HepG2 (cell line): Measurements from ENCODE around the gene EPHB3. TPM values are rescaled to one million over a fixed set of nuclear protein-coding genes. Genes with fewer than 3 reads are reported as not detected.
A peak's percentile ranks its signal among the peaks of the same experiment; 100 is the strongest.

Source experiments
- ATAC-seq: fragments of 200-7000 bp; cut with Tn5 transposase; 3 replicates; pipeline ENCODE4 v1.9.1; 2020; ENCODE audit warnings: mild to moderate bottlenecking, moderate library complexity
- BruUV-seq: library from RNA; stranded (reverse); fragments of 400-500 nt; replicated peaks from 2 replicates; lab custom pipeline; 2021; lab: Mats Ljungman, UMichigan
- CTCF ChIA-PET: fragments of 300-600 bp; formaldehyde crosslinking; extraction: SDS; loops from one replicate; lab custom pipeline; 2021; ENCODE audit warnings: low total read pairs, inconsistent platforms, low intra/inter-chr PET ratio; lab: Yijun Ruan, JAX
- POLR2A ChIA-PET: fragments of 350-600 bp; sonication (Branson Sonifier 250); formaldehyde crosslinking; loops from one replicate; lab custom pipeline; 2020; ENCODE audit warnings: antibody characterized with exemption, inconsistent platforms; lab: Yijun Ruan, JAX
- DNase-seq: peaks from one replicate; pipeline ENCODE4 v3.0.0-alpha.2; 2015; ENCODE audit warnings: low spot score
- FAIRE-seq: peaks from 3 replicates; lab custom pipeline; 2011; peaks lifted over from hg19 to GRCh38; lab: Jason Lieb, UNC
- H2AFZ ChIP-seq: one replicate; pipeline ENCODE4 v1.6.1; 2011; ENCODE audit warnings: low read length, inconsistent platforms
- H3K27ac ChIP-seq: fragments of 300-600 bp; 3 replicates; pipeline ENCODE4 v1.8.0; 2011; ENCODE audit warnings: mixed run types, mild to moderate bottlenecking, mixed read lengths, low read length, inconsistent platforms; ENCODE audit not compliant: insufficient read depth; ENCODE audit errors: extremely low read length
- H3K27me3 ChIP-seq, 2 experiments: fragments of 200-600 bp in 1 of 2; 2 replicates in 1 of 2; 3 replicates in 1 of 2; pipeline versions ENCODE4 v1.6.0 to v1.8.0; 2011; ENCODE audit warnings: low read length in 2 of 2, mild to moderate bottlenecking in 2 of 2, moderate library complexity in 2 of 2, inconsistent platforms in 1 of 2; ENCODE audit not compliant: insufficient read depth in 2 of 2, control insufficient read depth in 1 of 2
- H3K36me3 ChIP-seq, 2 experiments: fragments of 200-600 bp in 1 of 2; replicated peaks in 1 of 2; 2 replicates in 1 of 2; 3 replicates in 1 of 2; pipeline versions ENCODE4 v1.5.1 to v1.8.0; 2011; ENCODE audit warnings: low read length in 2 of 2, inconsistent platforms in 1 of 2; ENCODE audit not compliant: insufficient read depth in 2 of 2, control insufficient read depth in 1 of 2
- H3K4me1 ChIP-seq: 2 replicates; pipeline ENCODE4 v1.5.1; 2012; ENCODE audit warnings: low read length, inconsistent platforms; ENCODE audit not compliant: insufficient read depth
- H3K4me2 ChIP-seq: 2 replicates; pipeline ENCODE4 v1.6.0; 2011; ENCODE audit warnings: low read depth, low read length, inconsistent platforms
- H3K4me3 ChIP-seq, 3 experiments: fragments of 200-600 bp in 1 of 3; sonication (generic), shearing (Covaris generic) in 1 of 3; replicated peaks in 1 of 3; 2 replicates each; pipeline ENCODE4 v1.5.1; 2011 to 2016; ENCODE audit warnings: low read length in 3 of 3, inconsistent platforms in 2 of 3, low read depth in 2 of 3, mild to moderate bottlenecking in 2 of 3, control low read depth in 1 of 3, mixed read lengths in 1 of 3; ENCODE audit not compliant: insufficient read depth in 1 of 3
- H3K79me2 ChIP-seq: one replicate; pipeline ENCODE4 v1.6.1; 2011; ENCODE audit warnings: low read length, inconsistent platforms; ENCODE audit not compliant: insufficient read depth
- H3K9ac ChIP-seq: 2 replicates; pipeline ENCODE4 v1.6.0; 2011; ENCODE audit warnings: mild to moderate bottlenecking, low read depth, low read length, inconsistent platforms; ENCODE audit not compliant: insufficient read depth
- H3K9me3 ChIP-seq: 2 replicates; pipeline ENCODE4 v1.5.1; 2012; ENCODE audit warnings: mild to moderate bottlenecking, low read length
- H4K20me1 ChIP-seq: 2 replicates; pipeline ENCODE4 v1.6.0; 2011; ENCODE audit warnings: inconsistent platforms, mild to moderate bottlenecking, low read length, moderate library complexity; ENCODE audit not compliant: insufficient read depth
- CCDC6 ChIP-seq: sonication (generic); formaldehyde crosslinking; IDR thresholded peaks from 2 replicates; pipeline ENCODE4 v1.8.1; 2022; ENCODE audit warnings: mild to moderate bottlenecking, missing genetic modification reagents, moderate library complexity
- CREM ChIP-seq, 2 experiments: sonication (generic) in 1 of 2; formaldehyde crosslinking in 1 of 2; IDR thresholded peaks; 2 replicates each; pipeline versions ENCODE4 v1.4.0 to v1.6.1; 2016 to 2020; ENCODE audit warnings: antibody characterized with exemption in 1 of 2, mild to moderate bottlenecking in 1 of 2, missing genetic modification reagents in 1 of 2
- HIVEP1 ChIP-seq: sonication (generic); formaldehyde crosslinking; IDR thresholded peaks from 2 replicates; pipeline ENCODE4 v1.4.0; 2020; ENCODE audit warnings: mild to moderate bottlenecking, missing genetic modification reagents
- NCOR1 ChIP-seq: fragments of 200-600 bp; sonication (generic); IDR thresholded peaks from 2 replicates; pipeline ENCODE4 v1.7.0; 2017; ENCODE audit warnings: antibody characterized with exemption, low read length, borderline replicate concordance
- ZFY ChIP-seq: sonication (generic); formaldehyde crosslinking; IDR thresholded peaks from 2 replicates; pipeline ENCODE4 v1.4.0; 2020; ENCODE audit warnings: missing genetic modification reagents
- ZNF136 ChIP-seq: sonication (generic); formaldehyde crosslinking; IDR thresholded peaks from 2 replicates; pipeline ENCODE4 v1.8.1; 2022; ENCODE audit warnings: low read depth, mild to moderate bottlenecking, moderate library complexity, missing genetic modification reagents
- WGBS: methylation state at CpG from one replicate; pipeline ENCODE4 v1.1.6; 2017; ENCODE audit warnings: low lambda C conversion rate; 5-methylcytosine and 5-hydroxymethylcytosine counted together
- in situ Hi-C: cut with HindIII; loops from 2 replicates; pipeline ENCODE4 v1.10.0; 2017; ENCODE audit warnings: low pct_unique_long_range_greater_than_20kb; ENCODE audit not compliant: extremely low pct_ligation_motif_present
- intact Hi-C: fragments of 100-400 bp; cut with micrococcal nuclease; formaldehyde crosslinking; loops from one replicate; pipeline ENCODE4 v1.10.0; 2022; ENCODE audit not compliant: unreplicated experiment
- polyA plus RNA-seq, 8 experiments: library from polyadenylated mRNA; depleted of rRNA in 3 of 8; stranded (reverse) in 7 of 8; unstranded in 1 of 8; fragments of >200 nt; fragmentation: Illumina TruSeq in 4 of 8; extraction: Trizol in 4 of 8; gene quantifications; 2 replicates each; pipeline versions ENCODE4 v1.2.1 to v1.2.3, GENCODE V29; 2011 to 2016; ENCODE audit warnings: low read depth in 4 of 8, missing spikeins in 1 of 8, mixed read lengths in 1 of 8; ENCODE audit not compliant: insufficient read depth in 1 of 8
- total RNA-seq, 5 experiments: library from RNA; depleted of rRNA; stranded (reverse); fragments of >200 nt; fragmentation: Illumina TruSeq; extraction: Trizol; gene quantifications; 2 replicates each; pipeline ENCODE4 v1.2.3, GENCODE V29; 2016; ENCODE audit warnings: low read depth in 1 of 5
- TF ChIP-seq, protein P1 (sequence below), 2 experiments: fragments of 450-650 bp in 1 of 2; sonication (generic) in 1 of 2; formaldehyde crosslinking in 1 of 2; IDR thresholded peaks; 2 replicates each; pipeline versions ENCODE4 v1.6.1 to v1.8.0; 2016 to 2022; ENCODE audit warnings: antibody characterized with exemption in 1 of 2, mild to moderate bottlenecking in 1 of 2, missing genetic modification reagents in 1 of 2

EPHB3 gene
- total and polyA plus RNA-seq, 2 of the 13 experiments (the other 11 are each of a cell fraction or from before 2014, with no cell fraction given): 0.01 TPM; not detected in 1

- TF ChIP-seq ZNF136 (CRISPR knock-in tag): no peak
- TF ChIP-seq CCDC6: no peak
- TF ChIP-seq ZFY (CRISPR knock-in tag): no peak
- TF ChIP-seq NCOR1: no peak
- no peak for TF ChIP-seq CREM (IDR thresholded peaks at IDR 0.05)
- no peak for TF ChIP-seq CREM (CRISPR knock-in tag; IDR thresholded peaks at IDR 0.05)
- TF ChIP-seq, protein P1, sequence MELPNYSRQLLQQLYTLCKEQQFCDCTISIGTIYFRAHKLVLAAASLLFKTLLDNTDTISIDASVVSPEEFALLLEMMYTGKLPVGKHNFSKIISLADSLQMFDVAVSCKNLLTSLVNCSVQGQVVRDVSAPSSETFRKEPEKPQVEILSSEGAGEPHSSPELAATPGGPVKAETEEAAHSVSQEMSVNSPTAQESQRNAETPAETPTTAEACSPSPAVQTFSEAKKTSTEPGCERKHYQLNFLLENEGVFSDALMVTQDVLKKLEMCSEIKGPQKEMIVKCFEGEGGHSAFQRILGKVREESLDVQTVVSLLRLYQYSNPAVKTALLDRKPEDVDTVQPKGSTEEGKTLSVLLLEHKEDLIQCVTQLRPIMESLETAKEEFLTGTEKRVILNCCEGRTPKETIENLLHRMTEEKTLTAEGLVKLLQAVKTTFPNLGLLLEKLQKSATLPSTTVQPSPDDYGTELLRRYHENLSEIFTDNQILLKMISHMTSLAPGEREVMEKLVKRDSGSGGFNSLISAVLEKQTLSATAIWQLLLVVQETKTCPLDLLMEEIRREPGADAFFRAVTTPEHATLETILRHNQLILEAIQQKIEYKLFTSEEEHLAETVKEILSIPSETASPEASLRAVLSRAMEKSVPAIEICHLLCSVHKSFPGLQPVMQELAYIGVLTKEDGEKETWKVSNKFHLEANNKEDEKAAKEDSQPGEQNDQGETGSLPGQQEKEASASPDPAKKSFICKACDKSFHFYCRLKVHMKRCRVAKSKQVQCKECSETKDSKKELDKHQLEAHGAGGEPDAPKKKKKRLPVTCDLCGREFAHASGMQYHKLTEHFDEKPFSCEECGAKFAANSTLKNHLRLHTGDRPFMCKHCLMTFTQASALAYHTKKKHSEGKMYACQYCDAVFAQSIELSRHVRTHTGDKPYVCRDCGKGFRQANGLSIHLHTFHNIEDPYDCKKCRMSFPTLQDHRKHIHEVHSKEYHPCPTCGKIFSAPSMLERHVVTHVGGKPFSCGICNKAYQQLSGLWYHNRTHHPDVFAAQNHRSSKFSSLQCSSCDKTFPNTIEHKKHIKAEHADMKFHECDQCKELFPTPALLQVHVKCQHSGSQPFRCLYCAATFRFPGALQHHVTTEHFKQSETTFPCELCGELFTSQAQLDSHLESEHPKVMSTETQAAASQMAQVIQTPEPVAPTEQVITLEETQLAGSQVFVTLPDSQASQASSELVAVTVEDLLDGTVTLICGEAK (IDR thresholded peaks at IDR 0.05): no peak
- TF ChIP-seq, protein P1 (CRISPR knock-in tag; IDR thresholded peaks at IDR 0.05): no peak
- no peak for TF ChIP-seq HIVEP1
- 26% methylated on average over 11 of the region's 14 CpGs for WGBS
- ChIA-PET CTCF (no interaction called here), POLR2A (no interaction called here)
- in situ Hi-C loops (no loop called here), intact Hi-C loops (no loop called here)
- no peak for DNase-seq
- Histone ChIP-seq H3K36me3 (no peaks in the 10 kb centered on the region), H3K9ac (no peak overlapping the region), H3K4me1 (no peaks in the 10 kb centered on the region), H4K20me1 (no peaks in the 10 kb centered on the region), H3K4me2 (no peak overlapping the region), H3K9me3 (no peaks in the 10 kb centered on the region), H3K79me2 (no peaks in the 10 kb centered on the region), H3K27ac (no peak overlapping the region), H3K4me3 (no peak overlapping the region), H3K27me3 (peaks cover 1 to 30% of the 10 kb centered on the region in 2 experiments; a peak in 2 of 5 replicates), H2AFZ (no peak overlapping the region)
- no peak for FAIRE-seq
- no TSS peak for BruUV-seq
- ATAC-seq: peak; percentile 34; the same call in 2 of the 3 replicates
Observed at GRCh38 chr3:184538666-184539431, 22.7 kb upstream of the EPHB3 start.
